K562 (cell line): Measurements from ENCODE around the gene SLC1A4. TPM values are rescaled to one million over a fixed set of nuclear protein-coding genes. Genes with fewer than 3 reads are reported as not detected.
A peak's percentile ranks its signal among the peaks of the same experiment; 100 is the strongest.

ENCODE experiments used
- ATAC-seq: fragments of 200-7000 bp; cut with Tn5 transposase; 3 replicates; pipeline ENCODE4 v1.9.1; 2020; ENCODE audit warnings: moderate library complexity
- BruUV-seq: library from RNA; stranded (reverse); fragments of 400-500 nt; replicated peaks from 2 replicates; lab custom pipeline; 2021; lab: Mats Ljungman, UMichigan
- CTCF ChIA-PET: fragments of 300-600 bp; formaldehyde crosslinking; extraction: SDS; loops from one replicate; lab custom pipeline; 2021; ENCODE audit warnings: low intra/inter-chr PET ratio; lab: Yijun Ruan, JAX
- POLR2A ChIA-PET: fragments of 300-600, 350-650 bp; sonication (Branson Sonifier 250); formaldehyde crosslinking; extraction: SDS; loops from one replicate; lab custom pipeline; 2021; ENCODE audit warnings: antibody characterized with exemption, inconsistent platforms; lab: Yijun Ruan, JAX
- DNase-seq, 4 experiments: peaks; one replicate each; pipeline versions ENCODE4 v3.0.0 to v3.0.0-alpha.2; 2011 to 2018; ENCODE audit warnings: low spot score in 3 of 4, mixed read lengths in 3 of 4; ENCODE audit errors: extremely low read depth in 1 of 4
- FAIRE-seq: peaks from 2 replicates; lab custom pipeline; 2011; peaks lifted over from hg19 to GRCh38; lab: Jason Lieb, UNC
- H2AFZ ChIP-seq: 2 replicates; pipeline ENCODE4 v1.6.0; 2011; ENCODE audit warnings: low read depth, low read length, control low read depth, inconsistent platforms
- H3K27ac ChIP-seq: fragments of 200-600 bp; 3 replicates; pipeline ENCODE4 v1.8.0; 2011; ENCODE audit warnings: low read depth, mild to moderate bottlenecking, control low read depth, inconsistent platforms, low read length, moderate library complexity, mixed read lengths; ENCODE audit errors: extremely low read depth
- H3K27me3 ChIP-seq, 2 experiments: fragments of 300-600 bp in 1 of 2; 2 replicates in 1 of 2; 3 replicates in 1 of 2; pipeline versions ENCODE4 v1.6.0 to v1.8.0; 2011; ENCODE audit warnings: inconsistent platforms in 2 of 2, low read length in 2 of 2, mild to moderate bottlenecking in 1 of 2, mixed read lengths in 1 of 2, moderate library complexity in 1 of 2; ENCODE audit not compliant: control insufficient read depth in 2 of 2, insufficient read depth in 2 of 2
- H3K36me3 ChIP-seq: fragments of 300-600 bp; 3 replicates; pipeline ENCODE4 v1.8.0; 2011; ENCODE audit warnings: mild to moderate bottlenecking, low read length, inconsistent platforms; ENCODE audit not compliant: control insufficient read depth, insufficient read depth
- H3K4me1 ChIP-seq, 2 experiments: fragments of 200-600 bp in 1 of 2; replicated peaks in 1 of 2; 2 replicates in 1 of 2; 3 replicates in 1 of 2; pipeline versions ENCODE4 v1.5.1 to v1.8.0; 2011; ENCODE audit warnings: inconsistent platforms in 2 of 2, low read length in 2 of 2, mild to moderate bottlenecking in 1 of 2, mixed read lengths in 1 of 2, moderate library complexity in 1 of 2; ENCODE audit not compliant: control insufficient read depth in 2 of 2, insufficient read depth in 2 of 2
- H3K4me2 ChIP-seq: 2 replicates; pipeline ENCODE4 v1.6.1; 2011; ENCODE audit warnings: low read length, control low read depth, inconsistent platforms, mixed read lengths; ENCODE audit not compliant: insufficient read depth
- H3K4me3 ChIP-seq: fragments of 200-600 bp; sonication (generic), shearing (Covaris generic); 2 replicates; pipeline ENCODE4 v1.5.1; 2016; ENCODE audit warnings: control low read depth, inconsistent platforms
- H3K79me2 ChIP-seq: fragments of 200-600 bp; 3 replicates; pipeline ENCODE4 v1.8.0; 2011; ENCODE audit warnings: low read length, inconsistent platforms; ENCODE audit not compliant: control insufficient read depth, insufficient read depth
- H3K9ac ChIP-seq, 2 experiments: 2 replicates each; pipeline versions ENCODE4 v1.6.0 to v1.6.1; 2011; ENCODE audit warnings: low read depth in 2 of 2, low read length in 2 of 2, control low read depth in 1 of 2, inconsistent platforms in 1 of 2, mild to moderate bottlenecking in 1 of 2, mixed read lengths in 1 of 2; ENCODE audit not compliant: insufficient read depth in 1 of 2
- H3K9me1 ChIP-seq: one replicate; pipeline ENCODE4 v1.6.0; 2011; ENCODE audit warnings: inconsistent platforms, mild to moderate bottlenecking, low read length, moderate library complexity; ENCODE audit not compliant: control insufficient read depth, insufficient read depth
- H3K9me3 ChIP-seq: replicated peaks from 2 replicates; pipeline ENCODE4 v1.5.1; 2011; ENCODE audit warnings: low read depth, low read length, inconsistent platforms; ENCODE audit not compliant: control insufficient read depth, insufficient read depth
- H4K20me1 ChIP-seq: replicated peaks from 2 replicates; pipeline ENCODE4 v1.6.1; 2011; ENCODE audit warnings: low read length, inconsistent platforms, mixed read lengths; ENCODE audit not compliant: control insufficient read depth, insufficient read depth
- HDAC2 ChIP-seq: fragments of 450-650 bp; IDR thresholded peaks from 2 replicates; pipeline ENCODE4 v1.6.1; 2016; ENCODE audit warnings: mild to moderate bottlenecking
- HMBOX1 ChIP-seq: sonication (generic); IDR thresholded peaks from 2 replicates; pipeline ENCODE4 v1.6.1; 2016
- MCM3 ChIP-seq: fragments of 450-650 bp; IDR thresholded peaks from 2 replicates; pipeline ENCODE4 v1.6.1; 2016
- NFIC ChIP-seq: fragments of 450-650 bp; IDR thresholded peaks from 2 replicates; pipeline ENCODE4 v1.6.1; 2017; ENCODE audit warnings: mild to moderate bottlenecking, inconsistent platforms
- NFIX ChIP-seq: fragments of 250-450 bp; sonication (Bioruptor Pico); IDR thresholded peaks from 2 replicates; pipeline ENCODE4 v1.4.0; 2020; ENCODE audit warnings: low read depth, mild to moderate bottlenecking, moderate library complexity
- OTX1 ChIP-seq: fragments of 450-650 bp; formaldehyde crosslinking; IDR thresholded peaks from 2 replicates; pipeline ENCODE4 v1.4.0; 2022; ENCODE audit warnings: mild to moderate bottlenecking
- PRMT5 ChIP-seq: sonication (generic); formaldehyde crosslinking; IDR thresholded peaks from 2 replicates; pipeline ENCODE4 v1.5.0; 2020; ENCODE audit warnings: missing genetic modification reagents
- RBM14 ChIP-seq: fragments of 200-400 bp; formaldehyde crosslinking; IDR thresholded peaks from 2 replicates; pipeline ENCODE4 v1.6.1; 2018; ENCODE audit warnings: low read depth, mild to moderate bottlenecking, low read length, moderate library complexity, borderline replicate concordance; ENCODE audit not compliant: insufficient read depth
- RBM25 ChIP-seq: fragments of 200-400 bp; formaldehyde crosslinking; IDR thresholded peaks from 2 replicates; pipeline ENCODE4 v1.6.1; 2018; ENCODE audit warnings: low read length, low read depth, moderate library complexity; ENCODE audit not compliant: severe bottlenecking
- RFX7 ChIP-seq: fragments of 250-450 bp; sonication (Bioruptor Pico); IDR thresholded peaks from 2 replicates; pipeline ENCODE4 v1.5.1; 2021; ENCODE audit warnings: mild to moderate bottlenecking
- SOX6 ChIP-seq: fragments of 450-650 bp; IDR thresholded peaks from 2 replicates; pipeline ENCODE4 v1.6.1; 2014; ENCODE audit warnings: mild to moderate bottlenecking
- SPI1 ChIP-seq: IDR thresholded peaks from 2 replicates; pipeline ENCODE4 v1.6.1; 2011; ENCODE audit warnings: low read depth, low read length, control low read depth, borderline replicate concordance
- ZBTB8A ChIP-seq: fragments of 450-650 bp; IDR thresholded peaks from 2 replicates; pipeline ENCODE4 v1.6.1; 2018; ENCODE audit warnings: mild to moderate bottlenecking, moderate library complexity; ENCODE audit not compliant: partially characterized antibody
- ZNF253 ChIP-seq: fragments of 250-450 bp; sonication (Bioruptor Pico); conservative IDR thresholded peaks from 2 replicates; pipeline ENCODE4 v1.6.1; 2021; ENCODE audit warnings: mild to moderate bottlenecking
- WGBS: fragments of 100-300 bp; shearing (Covaris generic); methylation state at CpG from one replicate; pipeline ENCODE4 v1.1.6; 2016; ENCODE audit warnings: low coverage, mixed read lengths; ENCODE audit not compliant: insufficient coverage; ENCODE audit errors: missing lambda C conversion rate; 5-methylcytosine and 5-hydroxymethylcytosine counted together
- in situ Hi-C: fragments of 300-500 bp; cut with MboI; formaldehyde crosslinking; loops from 4 replicates; pipeline ENCODE4 v1.15.0; 2018; ENCODE audit warnings: inconsistent platforms, mixed read lengths
- intact Hi-C: fragments of 100-400 bp; cut with micrococcal nuclease; formaldehyde crosslinking; loops from 2 replicates; pipeline ENCODE4 v1.14.2; 2022
- polyA plus RNA-seq, 8 experiments: library from polyadenylated mRNA; depleted of rRNA in 4 of 8; stranded (reverse) in 5 of 8; unstranded in 3 of 8; fragments of >200 nt; fragmentation: Nextera tagmentation in 2 of 8; fragmentation: Illumina TruSeq in 1 of 8; extraction: Ambion mirVana in 2 of 8; extraction: Trizol in 1 of 8; gene quantifications; 2 replicates each; pipeline versions ENCODE4 v1.2.1 to v1.2.3, GENCODE V29; 2011 to 2014; ENCODE audit warnings: inconsistent platforms in 1 of 8, missing spikeins in 1 of 8
- total RNA-seq, 7 experiments: library from RNA; depleted of rRNA in 6 of 7; stranded (reverse); fragments of >200 nt in 6 of 7; fragmentation: Illumina TruSeq in 2 of 7; extraction: Trizol in 2 of 7; gene quantifications; 2 replicates each; pipeline versions ENCODE4 v1.2.1 to v1.2.3, GENCODE V29; 2011 to 2021; ENCODE audit warnings: low replicate concordance in 1 of 7
- TF ChIP-seq, protein P1 (sequence below): fragments of 450-650 bp; formaldehyde crosslinking; IDR thresholded peaks from 2 replicates; pipeline ENCODE4 v1.4.0; 2022; ENCODE audit warnings: missing genetic modification characterization
- TF ChIP-seq, protein P2 (sequence below): fragments of 250-450 bp; sonication (Bioruptor Pico); IDR thresholded peaks from 2 replicates; pipeline ENCODE4 v1.5.0; 2021

Gene SLC1A4
- total and polyA plus RNA-seq, 9 of the 15 experiments (the other 6 are each of a cell fraction or from before 2014, with no cell fraction given), result 4.4 to 24.0 (median 10.9) TPM

- H3K27ac ChIP-seq, result peak overlapping the region; percentile 81
- BruUV-seq, result TSS peak; percentile 51
- H3K36me3 ChIP-seq, result no peaks in the 10 kb centered on the region; the same call in 2 of the 3 replicates
- peak overlapping the region; percentile 73 for H3K4me3 ChIP-seq
- peak overlapping the region; percentile 81 for H3K4me2 ChIP-seq
- no peak for ATAC-seq
- H3K27me3 ChIP-seq, result no peaks in the 10 kb centered on the region
- H3K79me2 ChIP-seq, result peaks cover 25% of the 10 kb centered on the region
- FAIRE-seq, result peak; percentile 62
- intact Hi-C loops (loop anchor here (2.0 kb wide), 2 partner anchors 69 to 171 kb away; partner anchors contain the start of gene SLC1A4), in situ Hi-C loops (no loop called here)
- TF ChIP-seq RFX7 (CRISPR knock-in tag) (no peak), HDAC2 (no peak), ZNF253 (CRISPR knock-in tag) (no peak), ZBTB8A (peak; percentile 95), SOX6 (peak; percentile 24; the same call in 1 of the 2 replicates), SPI1 (peak; percentile 61; the same call in 1 of the 2 replicates), RBM14 (no peak), RBM25 (no peak), HMBOX1 (peak; percentile 27; the same call in 1 of the 2 replicates), MCM3 (no peak), NFIC (peak; percentile 65), NFIX (CRISPR knock-in tag) (0 out of 2 replicates have a peak, but pooled peaks have one; percentile 7), PRMT5 (CRISPR knock-in tag) (no peak), OTX1 (CRISPR knock-in tag) (0 out of 2 replicates have a peak, but pooled peaks have one; percentile 12)
- TF ChIP-seq, protein P1, sequence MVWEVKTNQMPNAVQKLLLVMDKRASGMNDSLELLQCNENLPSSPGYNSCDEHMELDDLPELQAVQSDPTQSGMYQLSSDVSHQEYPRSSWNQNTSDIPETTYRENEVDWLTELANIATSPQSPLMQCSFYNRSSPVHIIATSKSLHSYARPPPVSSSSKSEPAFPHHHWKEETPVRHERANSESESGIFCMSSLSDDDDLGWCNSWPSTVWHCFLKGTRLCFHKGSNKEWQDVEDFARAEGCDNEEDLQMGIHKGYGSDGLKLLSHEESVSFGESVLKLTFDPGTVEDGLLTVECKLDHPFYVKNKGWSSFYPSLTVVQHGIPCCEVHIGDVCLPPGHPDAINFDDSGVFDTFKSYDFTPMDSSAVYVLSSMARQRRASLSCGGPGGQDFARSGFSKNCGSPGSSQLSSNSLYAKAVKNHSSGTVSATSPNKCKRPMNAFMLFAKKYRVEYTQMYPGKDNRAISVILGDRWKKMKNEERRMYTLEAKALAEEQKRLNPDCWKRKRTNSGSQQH (CRISPR knock-in tag), result 0 out of 2 replicates have a peak, but pooled peaks have one; percentile 56
- TF ChIP-seq, protein P2, sequence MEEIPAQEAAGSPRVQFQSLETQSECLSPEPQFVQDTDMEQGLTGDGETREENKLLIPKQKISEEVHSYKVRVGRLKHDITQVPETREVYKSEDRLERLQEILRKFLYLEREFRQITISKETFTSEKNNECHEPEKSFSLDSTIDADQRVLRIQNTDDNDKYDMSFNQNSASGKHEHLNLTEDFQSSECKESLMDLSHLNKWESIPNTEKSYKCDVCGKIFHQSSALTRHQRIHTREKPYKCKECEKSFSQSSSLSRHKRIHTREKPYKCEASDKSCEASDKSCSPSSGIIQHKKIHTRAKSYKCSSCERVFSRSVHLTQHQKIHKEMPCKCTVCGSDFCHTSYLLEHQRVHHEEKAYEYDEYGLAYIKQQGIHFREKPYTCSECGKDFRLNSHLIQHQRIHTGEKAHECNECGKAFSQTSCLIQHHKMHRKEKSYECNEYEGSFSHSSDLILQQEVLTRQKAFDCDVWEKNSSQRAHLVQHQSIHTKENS (CRISPR knock-in tag), result no peak
- CTCF ChIA-PET, result no interaction called here
- no peaks in the 10 kb centered on the region for H3K9me1 ChIP-seq
- POLR2A ChIA-PET, result interaction anchor here (0.6 to 2.3 kb wide), 12 partner anchors 10 to 1377 kb away, joined by 3 to 9 read pairs (median 3); partner anchors contain the start of genes MEIS1, RAB1A and SERTAD2
- no peaks in the 10 kb centered on the region for H3K9me3 ChIP-seq
- DNase-seq, result peak in 2 of 4 experiments; percentile 33 to 60
- H3K9ac ChIP-seq, result peak overlapping the region in 1 of 2 experiments; percentile 64; a peak in 2 of 4 replicates
- peaks cover 12 to 38% of the 10 kb centered on the region in 2 experiments for H3K4me1 ChIP-seq
- no peak overlapping the region for H2AFZ ChIP-seq
- H4K20me1 ChIP-seq, result peaks cover 10% of the 10 kb centered on the region
- WGBS, result 45% methylated on average over 5 of the region's 6 CpGs
These were observed 68.3 kb downstream of the SLC1A4 start for GRCh38 chr2:65057391-65058052.
